ENCODE results near the gene LRRC8D.

- TF ChIP-seq POLR2A (IDR thresholded peaks at IDR 0.05) = no peak
- TF ChIP-seq, protein P1, sequence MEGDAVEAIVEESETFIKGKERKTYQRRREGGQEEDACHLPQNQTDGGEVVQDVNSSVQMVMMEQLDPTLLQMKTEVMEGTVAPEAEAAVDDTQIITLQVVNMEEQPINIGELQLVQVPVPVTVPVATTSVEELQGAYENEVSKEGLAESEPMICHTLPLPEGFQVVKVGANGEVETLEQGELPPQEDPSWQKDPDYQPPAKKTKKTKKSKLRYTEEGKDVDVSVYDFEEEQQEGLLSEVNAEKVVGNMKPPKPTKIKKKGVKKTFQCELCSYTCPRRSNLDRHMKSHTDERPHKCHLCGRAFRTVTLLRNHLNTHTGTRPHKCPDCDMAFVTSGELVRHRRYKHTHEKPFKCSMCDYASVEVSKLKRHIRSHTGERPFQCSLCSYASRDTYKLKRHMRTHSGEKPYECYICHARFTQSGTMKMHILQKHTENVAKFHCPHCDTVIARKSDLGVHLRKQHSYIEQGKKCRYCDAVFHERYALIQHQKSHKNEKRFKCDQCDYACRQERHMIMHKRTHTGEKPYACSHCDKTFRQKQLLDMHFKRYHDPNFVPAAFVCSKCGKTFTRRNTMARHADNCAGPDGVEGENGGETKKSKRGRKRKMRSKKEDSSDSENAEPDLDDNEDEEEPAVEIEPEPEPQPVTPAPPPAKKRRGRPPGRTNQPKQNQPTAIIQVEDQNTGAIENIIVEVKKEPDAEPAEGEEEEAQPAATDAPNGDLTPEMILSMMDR (IDR thresholded peaks at IDR 0.05) = no peak
These were observed 73.7 kb downstream of the LRRC8D start for GRCh38 chr1:89894210-89895201.

Data from esophagus squamous epithelium (tissue), 4 donors.